Skeletal muscle cell (primary cell): ENCODE measurements around the gene TMEM63B.
"Not testable (repeated sequence)": the region's sequence is repeated elsewhere in the genome, so short reads cannot be mapped to it uniquely, and the experiment has no call there.

Experiments
- DNase-seq: peaks from one replicate; pipeline ENCODE4 v3.0.0-alpha.2; 2010; ENCODE audit warnings: low read depth
- H3K4me3 ChIP-seq: 2 replicates; pipeline ENCODE4 v1.5.1; 2011; ENCODE audit warnings: low read depth, mild to moderate bottlenecking, control low read depth, low read length, moderate library complexity

TMEM63B gene

DNA sequence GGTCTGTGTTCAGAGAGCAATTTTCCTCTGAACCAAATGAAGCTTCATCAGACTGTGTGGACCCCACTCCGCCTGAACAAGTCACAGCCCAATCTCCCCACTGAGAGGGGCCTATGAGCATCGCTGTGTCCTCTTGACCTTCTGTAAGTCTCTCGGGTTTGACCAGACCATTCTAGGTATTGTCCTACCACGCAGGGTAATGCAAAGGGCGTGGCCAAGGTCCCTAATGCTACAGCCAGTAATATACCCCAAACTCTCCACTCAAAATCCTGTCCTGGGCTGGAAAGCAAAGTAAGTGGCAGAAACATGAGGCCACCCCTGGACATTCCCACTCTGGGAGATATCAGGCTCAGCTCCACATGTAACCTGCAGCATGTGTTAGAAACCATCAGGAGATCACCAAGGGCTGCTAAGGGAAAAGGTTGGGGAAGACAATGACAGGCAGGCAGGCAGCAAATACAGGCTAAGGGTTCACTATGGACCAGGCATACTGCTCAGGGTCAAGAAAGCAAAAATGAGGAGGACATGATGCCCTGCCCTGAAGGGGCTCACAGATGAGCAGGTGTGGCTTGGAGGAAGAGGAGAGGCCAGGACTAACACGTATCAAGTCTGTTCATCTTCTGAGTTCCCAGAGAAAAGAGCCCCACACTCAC, 33.5 kb upstream of the TMEM63B start:
- DNase-seq: no peak
- H3K4me3 ChIP-seq: no peak overlapping the region

DNA sequence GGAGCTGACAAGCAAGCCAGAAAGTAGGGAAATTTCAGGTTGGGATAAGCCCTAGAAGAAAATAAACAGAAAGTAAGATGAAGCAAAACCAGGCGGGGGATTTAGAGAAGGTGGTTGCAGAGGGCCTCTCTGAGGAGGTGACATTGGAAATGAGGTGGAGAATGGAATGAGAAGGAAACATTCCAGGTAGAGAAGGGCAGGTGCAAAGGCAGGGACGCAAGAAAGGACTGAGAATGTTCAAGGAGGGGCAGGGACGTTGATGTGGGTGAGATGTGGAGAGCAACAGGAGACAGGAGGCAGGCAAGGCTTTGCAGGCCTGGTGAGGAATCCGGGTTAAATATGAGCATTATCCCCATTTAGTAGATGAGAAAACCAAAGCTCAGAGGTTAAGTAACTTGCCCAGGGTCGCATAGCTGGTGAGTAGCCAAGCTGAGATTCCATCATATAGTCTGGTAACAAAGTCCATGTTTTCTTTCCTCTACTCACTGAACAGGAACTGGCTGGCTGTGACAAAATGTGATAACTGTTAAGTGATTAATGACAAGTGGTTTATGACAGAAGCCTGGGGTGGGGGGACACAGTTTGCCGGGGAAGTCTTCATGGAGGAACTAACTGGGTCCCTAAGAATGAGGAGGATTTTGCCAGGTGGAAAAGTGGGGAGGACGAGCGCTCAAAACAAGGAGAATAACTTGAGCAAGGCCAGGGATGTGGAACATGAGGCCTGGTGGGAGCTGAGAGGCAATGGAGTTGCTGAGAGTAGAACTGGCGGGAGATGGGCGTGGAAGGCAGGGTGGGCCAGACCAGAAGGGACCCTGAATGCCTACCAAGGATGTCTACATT, 32.7 kb upstream of the TMEM63B start:
- DNase-seq: no peak
- H3K4me3 ChIP-seq: no peak overlapping the region

DNA sequence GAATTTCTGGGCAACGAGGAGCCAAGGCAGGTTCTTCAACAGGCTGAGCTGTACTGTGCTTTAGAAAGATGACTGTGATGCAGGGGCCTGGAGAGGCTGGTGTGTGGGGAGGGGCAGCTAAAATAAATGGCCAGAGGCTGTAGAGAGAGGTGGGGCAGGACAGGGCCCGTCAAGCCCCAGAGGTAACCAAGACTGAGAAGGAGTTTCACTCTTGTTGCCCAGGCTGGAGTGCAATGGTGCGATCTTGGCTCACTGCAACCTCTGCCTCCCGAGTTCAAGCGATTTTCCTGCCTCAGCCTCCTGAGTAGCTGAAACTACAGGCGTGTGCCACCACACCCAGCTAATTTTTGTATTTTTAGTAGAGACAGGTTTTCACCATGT, 32.1 kb upstream of the TMEM63B start:
- DNase-seq, H3K4me3 ChIP-seq: not testable (repeated sequence)

DNA sequence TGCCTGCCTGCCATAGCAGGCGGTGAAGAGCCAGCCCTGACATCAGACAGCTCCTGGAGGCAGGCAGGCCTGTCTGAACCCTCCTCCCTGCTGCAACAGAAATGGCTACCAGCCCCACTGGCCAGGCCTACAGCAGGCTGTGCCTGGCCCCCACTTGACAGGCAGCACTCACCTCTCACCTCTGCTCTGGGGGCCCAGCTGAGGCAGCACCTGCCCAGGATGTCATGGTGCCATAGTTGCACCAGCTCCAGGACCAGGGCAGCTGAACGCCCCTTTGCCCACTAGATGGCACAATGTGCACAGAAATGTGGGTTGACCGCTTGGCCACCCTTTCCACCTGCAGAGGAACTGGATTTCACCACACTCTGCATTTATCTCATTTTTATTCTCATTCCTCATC, 30.7 kb upstream of the TMEM63B start:
- no peak for DNase-seq
- no peak overlapping the region for H3K4me3 ChIP-seq

DNA sequence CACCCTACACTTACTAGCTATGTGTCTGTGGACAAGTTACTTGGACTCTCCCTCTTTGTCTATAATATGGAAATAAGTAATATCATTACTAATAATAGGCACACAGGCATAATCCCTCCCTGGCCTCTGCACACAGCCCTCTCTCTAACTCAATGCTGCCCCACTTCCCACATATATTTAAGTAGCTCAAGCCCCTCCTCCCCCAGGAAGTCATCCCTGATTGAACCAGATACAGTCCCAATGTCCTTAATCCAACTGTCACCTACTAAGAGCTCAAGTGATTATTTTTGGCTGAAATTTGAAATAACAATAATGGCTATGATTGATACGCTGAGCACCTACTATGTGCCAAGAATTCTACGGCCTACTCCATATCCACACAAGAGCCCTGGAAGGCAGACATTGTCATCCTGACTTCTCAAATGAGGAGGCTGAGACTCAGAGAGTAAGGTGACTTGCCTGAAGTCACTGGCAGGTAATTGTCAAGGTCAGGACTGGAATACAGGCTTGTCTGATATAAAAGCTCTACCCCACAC, 29.5 kb upstream of the TMEM63B start:
- DNase-seq: no peak
- H3K4me3 ChIP-seq: no peak overlapping the region

DNA sequence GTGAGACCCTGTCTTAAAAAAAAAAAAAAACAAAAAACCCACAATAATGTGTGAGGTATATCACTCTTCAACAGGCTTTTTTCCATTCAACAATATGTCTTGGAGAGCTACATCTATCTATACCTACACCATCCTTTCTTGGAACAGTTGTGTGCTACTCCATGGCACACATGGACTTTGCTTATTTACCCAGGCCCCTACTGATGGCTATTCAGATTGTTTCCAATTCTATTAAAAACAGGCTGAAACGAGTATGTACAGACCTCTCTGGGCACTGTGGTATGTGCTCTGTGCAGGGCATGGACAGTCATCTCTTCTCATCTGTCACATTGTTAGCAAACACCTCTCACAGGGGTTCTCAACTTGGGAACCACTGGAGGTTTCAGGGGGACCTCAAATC, 28.2 kb upstream of the TMEM63B start:
- no peak for DNase-seq

DNA sequence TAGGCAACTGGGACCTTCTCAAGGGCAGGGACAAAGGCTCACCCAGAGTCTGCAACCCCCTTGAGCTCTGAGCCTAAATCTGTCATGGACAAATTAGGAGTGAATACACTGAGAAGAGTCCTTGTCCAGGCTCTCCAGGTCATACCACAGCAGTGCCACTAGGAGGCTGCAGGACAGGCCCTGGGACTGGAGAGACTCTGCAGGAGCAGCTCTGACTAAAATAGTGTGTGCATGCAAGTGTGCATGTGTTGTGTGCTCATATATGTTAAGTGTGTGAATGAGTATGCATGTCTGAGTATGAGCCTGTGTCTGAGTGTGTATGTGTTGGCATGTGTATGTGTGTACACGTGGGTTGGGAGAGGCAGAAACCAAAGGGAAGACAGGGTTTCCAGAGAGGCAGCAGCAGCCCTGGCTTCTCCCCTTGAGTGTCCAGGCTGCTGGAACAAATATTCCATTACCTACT, 27.2 kb upstream of the TMEM63B start:
- DNase-seq: no peak
- no peak overlapping the region for H3K4me3 ChIP-seq

More for the DNA sequence above, 28.2 kb upstream of the TMEM63B start:
- no peak overlapping the region for H3K4me3 ChIP-seq

DNA sequence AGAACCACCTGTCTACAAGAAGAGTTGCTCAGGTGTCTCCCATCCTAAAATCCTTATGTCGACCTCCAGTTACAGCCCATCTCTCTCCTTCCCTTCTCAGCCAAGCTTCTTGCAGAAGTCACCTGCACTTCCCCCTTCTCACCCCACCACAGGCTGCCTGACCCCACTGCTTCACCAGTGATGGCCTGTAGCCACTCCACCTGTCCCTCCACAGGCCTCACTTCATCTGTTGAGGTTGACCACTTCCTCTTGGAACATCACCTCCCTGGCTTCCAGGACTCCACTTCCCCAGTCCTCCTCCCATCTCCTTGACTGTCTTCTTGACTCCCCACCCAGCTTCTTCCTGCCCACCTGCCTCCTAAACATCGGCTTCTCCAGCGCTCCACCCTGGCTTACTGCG, 25.5 kb upstream of the TMEM63B start:
- H3K4me3 ChIP-seq: no peak overlapping the region
- no peak for DNase-seq

DNA sequence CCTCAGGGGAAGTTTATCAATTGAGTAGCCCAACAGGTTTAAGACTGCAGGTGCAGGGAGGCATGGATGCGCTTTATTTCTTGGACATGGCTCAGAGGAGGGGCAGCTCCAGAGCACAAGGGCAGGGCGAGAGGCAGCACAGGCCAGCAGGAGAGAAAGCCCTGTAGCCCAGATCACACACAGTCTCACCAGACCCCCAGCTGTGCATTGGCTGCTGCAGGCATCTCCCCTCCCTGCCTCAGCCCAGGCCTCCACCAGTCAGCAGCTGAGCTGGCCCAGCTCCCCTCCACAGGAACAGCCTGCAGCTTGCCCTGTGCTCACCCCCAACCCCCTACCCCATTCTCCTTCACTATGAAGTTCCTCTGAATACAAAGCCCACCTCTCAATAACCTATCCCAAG, 24.8 kb upstream of the TMEM63B start:
- H3K4me3 ChIP-seq: no peak overlapping the region
- DNase-seq: no peak

DNA sequence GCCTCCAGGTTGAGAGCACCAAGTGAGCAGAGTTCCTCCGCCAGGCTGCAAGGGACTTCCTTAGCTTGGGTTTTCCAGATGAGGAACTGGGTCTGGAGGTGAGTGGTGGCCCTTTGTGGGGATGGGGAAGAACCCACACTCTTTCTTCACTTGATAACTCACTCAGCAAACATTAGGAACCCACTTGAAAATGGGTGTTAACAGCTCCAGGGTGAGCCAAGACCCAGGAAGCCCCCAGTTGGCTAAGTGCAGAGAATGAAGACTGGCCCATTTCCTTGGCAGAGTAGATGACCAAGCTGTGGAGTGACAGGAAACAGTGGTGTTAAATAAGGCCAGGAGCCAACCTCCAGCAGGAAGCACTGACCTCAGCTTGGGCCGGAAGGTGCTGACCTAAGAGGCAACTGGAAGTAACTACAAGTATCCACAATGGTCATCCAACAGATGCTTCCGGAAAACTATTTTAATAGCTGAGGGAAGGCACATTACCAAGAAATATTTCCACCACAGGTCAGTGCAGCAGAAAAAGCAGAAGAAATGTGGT, 22.8 kb upstream of the TMEM63B start:
- DNase-seq: no peak
- H3K4me3 ChIP-seq: no peak overlapping the region

DNA sequence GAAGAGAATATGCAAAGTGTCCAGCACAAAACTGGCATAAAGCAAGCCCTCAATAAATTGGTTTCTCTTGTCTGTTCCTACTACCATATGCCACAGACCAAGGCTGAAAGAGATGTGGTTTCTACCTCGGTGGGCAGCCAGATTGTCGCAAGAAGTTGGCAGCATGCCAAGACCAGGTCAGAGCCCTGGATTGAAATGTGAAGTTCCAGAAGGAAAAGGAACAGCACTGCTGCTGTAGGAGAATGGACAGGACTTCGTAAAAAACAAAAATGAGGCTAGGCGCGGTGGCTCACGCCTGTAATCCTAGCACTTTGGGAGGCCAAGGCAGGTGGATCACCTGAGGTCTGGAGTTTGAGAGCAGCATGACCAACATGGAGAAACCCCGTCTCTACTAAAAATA, 22.2 kb upstream of the TMEM63B start:
- DNase-seq: no peak
- H3K4me3 ChIP-seq: no peak overlapping the region

DNA sequence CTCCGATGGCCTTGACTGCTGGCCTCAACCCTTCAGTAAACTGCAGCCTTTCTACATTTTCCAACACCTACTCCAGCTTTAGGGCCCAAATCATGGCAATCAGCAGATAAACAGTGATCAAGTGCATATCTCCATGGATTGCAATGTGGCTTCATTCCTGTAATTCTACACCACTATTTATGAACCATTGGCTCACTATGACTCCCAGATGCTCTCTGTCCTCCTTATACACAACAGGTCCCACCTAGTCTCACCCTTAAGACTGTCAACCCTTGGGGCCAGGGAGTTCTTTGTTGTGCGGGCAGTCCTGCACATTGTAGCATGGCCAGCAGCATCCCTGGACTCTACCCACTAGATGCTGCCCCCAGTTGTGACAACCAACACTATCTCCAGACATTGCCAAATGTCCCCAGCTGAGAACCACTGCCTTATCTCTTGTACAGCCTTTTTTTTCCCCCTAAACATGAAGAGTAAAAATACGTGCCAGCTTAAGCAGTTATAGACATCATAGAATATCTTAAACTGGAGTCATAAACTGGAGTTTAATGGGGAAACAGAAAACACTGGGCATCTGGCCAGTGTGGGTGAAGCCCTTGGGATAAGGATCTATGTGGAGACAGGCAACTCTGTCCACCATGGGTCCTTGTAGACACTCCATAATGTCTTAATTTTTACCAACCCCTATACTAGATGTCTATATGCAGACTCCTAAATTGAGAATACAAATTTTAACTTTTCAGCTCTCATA, 21.2 kb upstream of the TMEM63B start:
- no peak overlapping the region for H3K4me3 ChIP-seq
- DNase-seq: no peak

DNA sequence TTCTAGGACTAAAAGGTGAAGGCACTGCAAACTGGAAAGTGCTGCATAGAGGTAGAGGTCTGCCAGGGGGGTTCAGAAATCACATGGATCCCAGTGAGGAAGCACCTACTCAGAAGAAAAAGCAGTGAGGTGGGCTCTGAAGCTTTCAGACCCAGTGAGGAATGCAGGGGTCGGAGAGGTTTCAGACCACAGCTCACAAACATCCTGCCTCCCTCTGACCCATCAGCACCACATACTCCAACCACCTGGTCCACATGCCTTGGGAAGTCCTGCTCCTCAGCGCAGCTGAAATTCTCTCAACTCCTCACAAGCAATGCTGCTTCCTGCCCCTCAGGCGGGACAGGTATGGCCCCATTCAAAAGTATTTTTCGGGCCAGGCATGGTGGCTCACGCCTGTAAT, 20.3 kb upstream of the TMEM63B start:
- no peak for DNase-seq
- H3K4me3 ChIP-seq: no peak overlapping the region

DNA sequence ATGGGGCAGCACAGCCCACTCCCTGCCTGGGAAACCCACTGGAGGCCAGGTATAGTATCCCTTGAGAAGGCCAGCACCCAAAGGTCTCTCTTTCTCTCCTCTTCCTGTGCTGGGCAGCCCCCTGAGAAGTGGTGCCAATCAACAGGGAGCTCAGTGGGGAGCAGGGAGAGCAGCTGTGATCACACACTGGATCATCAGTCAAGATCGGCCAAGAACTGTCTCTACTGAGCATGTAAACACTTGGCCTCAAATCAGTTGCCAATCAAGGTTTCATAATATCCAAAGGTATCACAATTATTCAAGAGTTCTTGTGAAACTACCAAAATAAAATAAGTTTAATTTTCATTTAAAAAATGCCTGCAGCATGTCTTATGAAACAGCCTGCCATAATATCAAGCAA, 18.9 kb upstream of the TMEM63B start:
- no peak for DNase-seq
- no peak overlapping the region for H3K4me3 ChIP-seq

DNA sequence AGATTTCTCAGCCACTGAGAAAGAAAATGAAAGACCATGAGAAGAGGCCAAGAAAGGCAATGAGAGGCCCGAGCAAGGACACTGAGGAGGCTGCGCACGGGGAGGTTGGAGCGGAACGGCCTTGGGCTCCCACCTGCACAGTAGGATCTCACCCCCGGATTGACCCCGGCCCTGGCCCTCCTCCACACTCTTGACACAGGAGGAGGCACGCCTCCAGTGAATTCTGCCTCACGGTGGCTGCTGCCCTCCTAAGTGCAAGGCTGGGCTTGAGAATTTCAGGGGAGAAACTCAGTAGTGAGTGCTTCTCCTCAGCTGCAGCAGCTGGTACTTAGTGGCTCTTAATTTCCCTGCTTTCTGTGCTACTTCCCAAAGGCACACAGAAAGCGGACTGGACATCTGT, 18.1 kb upstream of the TMEM63B start:
- DNase-seq: no peak

DNA sequence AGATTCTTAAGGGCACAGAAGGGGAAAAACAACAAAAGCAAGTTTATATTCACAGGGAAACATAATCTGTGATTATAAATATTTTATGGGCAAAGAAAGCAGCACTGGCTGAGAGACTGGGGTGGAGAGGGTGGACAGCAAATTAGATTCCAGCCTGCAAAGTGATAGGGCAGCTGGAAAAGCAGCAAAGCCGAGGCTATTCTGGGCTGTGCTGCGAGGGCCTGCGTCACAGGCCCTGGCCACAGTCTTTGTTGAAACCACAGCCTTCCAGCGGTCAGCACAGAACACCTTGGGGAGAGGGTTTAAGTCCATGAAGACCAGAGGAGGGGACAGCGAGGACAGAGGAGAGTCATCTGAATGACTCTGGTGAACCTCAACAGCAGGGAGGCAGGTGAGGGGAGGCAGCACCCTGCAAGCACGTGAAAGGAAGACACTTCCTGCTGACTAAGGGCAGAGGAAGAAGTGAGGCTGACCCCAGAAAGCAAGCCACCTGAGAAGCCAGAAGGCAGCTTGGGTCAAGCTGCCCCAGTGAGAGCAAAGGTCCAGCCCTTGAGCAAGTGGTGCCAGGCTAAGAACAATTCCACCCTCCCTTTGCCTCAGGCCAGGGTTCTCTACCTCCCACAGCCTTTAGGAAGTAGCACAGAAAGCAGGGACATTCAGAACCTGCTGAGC, 17.2 kb upstream of the TMEM63B start:
- DNase-seq: no peak
- no peak overlapping the region for H3K4me3 ChIP-seq

More for the DNA sequence above, 18.1 kb upstream of the TMEM63B start:
- no peak overlapping the region for H3K4me3 ChIP-seq

DNA sequence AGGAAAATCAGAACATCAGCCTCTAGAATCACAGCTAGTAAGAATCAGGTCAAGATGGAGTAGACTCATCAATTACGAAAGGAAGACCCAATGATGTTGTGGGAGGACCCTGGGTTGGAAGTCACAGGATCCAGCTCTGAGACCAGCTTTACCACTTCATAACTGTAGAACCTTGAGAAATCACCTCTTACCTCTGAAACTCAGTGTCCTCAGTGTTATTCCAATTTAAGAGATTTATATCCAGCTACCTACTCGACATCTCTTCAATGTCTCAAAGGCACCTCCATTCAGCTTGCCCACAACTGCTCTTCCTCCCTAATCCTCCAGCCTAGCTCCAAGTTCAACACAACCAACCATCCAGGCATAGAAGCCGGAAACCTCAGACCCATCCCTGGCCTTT, 16.4 kb upstream of the TMEM63B start:
- no peak for DNase-seq
- no peak overlapping the region for H3K4me3 ChIP-seq

DNA sequence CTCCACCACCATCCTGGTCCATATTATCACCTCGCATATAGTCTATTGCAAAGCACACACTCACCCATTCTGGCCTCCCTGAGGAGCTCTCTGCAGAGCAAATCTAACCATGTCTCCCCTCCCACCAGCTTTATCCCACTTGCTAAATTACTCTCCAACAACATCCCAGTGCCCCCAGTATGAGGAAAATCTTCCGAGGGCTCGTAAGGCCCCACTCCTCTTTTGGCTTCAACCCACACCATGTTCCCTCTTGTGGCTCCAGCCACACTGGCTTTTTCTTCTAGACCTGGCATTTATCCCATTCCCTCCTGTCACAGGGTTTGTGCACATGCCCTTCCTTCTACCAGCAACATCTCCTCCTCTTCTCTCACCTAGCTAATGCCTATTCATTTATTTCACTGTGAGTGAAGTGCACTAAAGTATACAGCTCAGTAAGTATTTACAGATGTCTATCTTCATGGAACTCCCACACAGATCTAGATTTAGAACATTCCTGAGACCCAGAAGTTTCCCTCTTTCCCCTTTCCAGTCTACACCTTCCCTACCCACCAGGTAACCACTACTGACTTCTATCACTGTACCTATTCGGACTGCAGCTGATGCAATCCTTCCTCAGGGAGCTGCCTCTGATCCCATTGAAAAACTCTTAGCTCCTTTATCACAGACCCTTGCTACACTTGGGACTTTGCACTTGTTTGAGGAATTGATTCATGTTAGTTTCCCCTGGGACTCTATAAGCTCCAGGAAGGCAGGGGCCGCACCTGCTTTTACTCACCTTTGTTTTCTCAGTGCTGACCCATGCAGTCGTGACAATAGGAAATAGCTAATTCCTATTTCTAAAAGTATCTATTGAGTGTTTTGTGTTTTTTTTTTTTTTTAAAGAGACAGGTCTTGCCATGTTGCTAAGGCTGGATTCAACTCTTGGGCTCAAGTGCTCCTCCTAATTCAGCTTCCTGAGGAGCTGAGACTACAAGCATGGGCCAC, 15.6 kb upstream of the TMEM63B start:
- no peak for DNase-seq
- no peak overlapping the region for H3K4me3 ChIP-seq
